AG04450 (cell line): ENCODE results near the gene INSYN1. TPM values are rescaled to one million over a fixed set of nuclear protein-coding genes. Genes with fewer than 3 reads are reported as not detected.

Source experiments
- CTCF ChIA-PET: fragments of 300-600, 350-600 bp; formaldehyde crosslinking; extraction: SDS; loops from one replicate; lab custom pipeline; 2022; ENCODE audit warnings: antibody characterized with exemption, inconsistent platforms; lab: Charles Lee
- POLR2A ChIA-PET: fragments of 350-600 bp; formaldehyde crosslinking; extraction: SDS; loops from one replicate; lab custom pipeline; 2021; ENCODE audit warnings: antibody characterized with exemption, inconsistent platforms; lab: Yijun Ruan, JAX
- DNase-seq: peaks from one replicate; pipeline ENCODE4 v3.0.0-alpha.2; 2011; ENCODE audit warnings: low read depth, low spot score
- H3K27ac ChIP-seq: one replicate; pipeline ENCODE4 v1.5.1; 2012; ENCODE audit warnings: low read depth, low read length, control low read depth
- H3K27me3 ChIP-seq: one replicate; pipeline ENCODE4 v1.6.0; 2012; ENCODE audit warnings: low read length; ENCODE audit not compliant: control insufficient read depth, insufficient read depth
- H3K4me3 ChIP-seq: 2 replicates; pipeline ENCODE4 v1.5.1; 2011; ENCODE audit warnings: mild to moderate bottlenecking, low read depth, low read length, control low read depth
- H3K9me3 ChIP-seq: 2 replicates; pipeline ENCODE4 v1.5.1; 2012; ENCODE audit warnings: low read length; ENCODE audit not compliant: control insufficient read depth, insufficient read depth
- CTCF ChIP-seq: IDR thresholded peaks from 2 replicates; pipeline ENCODE4 v1.5.1; 2011; ENCODE audit warnings: low read depth, low read length, control low read depth, inconsistent platforms
- polyA minus RNA-seq: library from RNA; depleted of rRNA, polyadenylated mRNA; stranded (reverse); fragments of >200 nt; gene quantifications from 2 replicates; pipeline ENCODE4 v1.2.3, GENCODE V29; 2011; rRNA and poly(A)+ RNA removed
- polyA plus RNA-seq: library from polyadenylated mRNA; depleted of rRNA; stranded (reverse); fragments of >200 nt; gene quantifications from 2 replicates; pipeline ENCODE4 v1.2.3, GENCODE V29; 2011; rRNA removed

INSYN1 gene
- 0.29 and 0.45 TPM in 2 replicates for polyA plus RNA-seq
- 0.35 and 0.37 TPM in 2 replicates for polyA minus RNA-seq

GRCh38 chr15:73753250-73754130 lies at the start of gene INSYN1:
Gene INSYN1 (minus strand): TSS chr15:73753351. CDS start chr15:73751130, 2,221 bp downstream.
- DNase-seq = no peak
- TF ChIP-seq CTCF = no peak
- ChIA-PET CTCF (interaction anchor here (0.8 to 1.1 kb wide), 2 partner anchors 49 to 53 kb away, joined by 3 read pairs; no protein-coding TSS in a partner anchor), POLR2A (no interaction called here)
- Histone ChIP-seq H3K27me3 (peaks cover 62% of the 10 kb centered on the region), H3K4me3 (peak within 1 kb of the TSS; percentile 41), H3K9me3 (no peaks in the 10 kb centered on the region), H3K27ac (no peak within 1 kb of the TSS)

GRCh38 chr15:73802431-73803041 lies 49.4 kb upstream of the INSYN1 start:
- no peak overlapping the region for H3K4me3 ChIP-seq
- H3K9me3 ChIP-seq = no peaks in the 10 kb centered on the region; the same call in 1 of the 2 replicates
- no peak overlapping the region for H3K27ac ChIP-seq
- H3K27me3 ChIP-seq = peaks cover 8% of the 10 kb centered on the region
- TF ChIP-seq CTCF = no peak
- ChIA-PET POLR2A (no interaction called here), CTCF (no interaction called here)
- DNase-seq = no peak

GRCh38 chr15:73800662-73801345 lies 47.7 kb upstream of the INSYN1 start:
- POLR2A ChIA-PET = no interaction called here
- DNase-seq = peak; percentile 59
- no peak for TF ChIP-seq CTCF
- Histone ChIP-seq H3K27me3 (peaks cover 8% of the 10 kb centered on the region), H3K27ac (peak overlapping the region; percentile 97), H3K9me3 (no peaks in the 10 kb centered on the region; the same call in 1 of the 2 replicates), H3K4me3 (no peak overlapping the region)
- CTCF ChIA-PET = interaction anchor here (0.6 to 1.6 kb wide), 6 partner anchors 61 to 165 kb away, joined by 3 to 7 read pairs (median 3); partner anchors contain the start of gene TBC1D21

GRCh38 chr15:73799466-73799865 lies 46.3 kb upstream of the INSYN1 start:
- Histone ChIP-seq H3K27ac (no peak overlapping the region), H3K27me3 (peaks cover 2% of the 10 kb centered on the region), H3K4me3 (no peak overlapping the region), H3K9me3 (no peaks in the 10 kb centered on the region; the same call in 1 of the 2 replicates)
- POLR2A ChIA-PET = no interaction called here
- no peak for DNase-seq
- CTCF ChIA-PET = interaction anchor here (1.6 kb wide), 1 partner anchor 75 kb away, joined by 7 read pairs; no protein-coding TSS in a partner anchor
- TF ChIP-seq CTCF = no peak
